SKM-1 (cell line): ENCODE data around the gene GJD2.

ENCODE experiments used
- DNase-seq: peaks from one replicate; lab custom pipeline; 2025; ENCODE audit not compliant: unreplicated experiment; lab: John Stamatoyannopoulos, UW

Gene GJD2

DNA sequence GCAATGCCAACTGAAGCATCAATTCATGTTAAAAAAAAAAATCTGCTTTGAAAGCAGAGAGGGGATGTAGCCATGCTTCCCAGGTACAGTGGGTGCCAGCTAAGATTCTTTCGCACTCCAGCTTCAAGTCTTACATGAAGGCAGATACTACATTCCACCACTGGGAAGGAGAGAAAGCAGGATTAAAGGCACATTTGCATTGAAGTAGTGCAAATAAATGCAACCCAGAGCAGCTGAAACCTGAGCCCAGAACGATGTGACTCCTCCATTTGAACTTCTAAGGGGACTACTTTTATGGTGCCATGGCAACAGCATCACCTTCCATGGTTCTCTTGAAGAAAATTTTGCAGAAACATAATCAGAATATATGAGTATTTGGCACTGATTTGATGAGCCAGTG lies 19.1 kb upstream of the GJD2 start:
- no peak for DNase-seq

DNA sequence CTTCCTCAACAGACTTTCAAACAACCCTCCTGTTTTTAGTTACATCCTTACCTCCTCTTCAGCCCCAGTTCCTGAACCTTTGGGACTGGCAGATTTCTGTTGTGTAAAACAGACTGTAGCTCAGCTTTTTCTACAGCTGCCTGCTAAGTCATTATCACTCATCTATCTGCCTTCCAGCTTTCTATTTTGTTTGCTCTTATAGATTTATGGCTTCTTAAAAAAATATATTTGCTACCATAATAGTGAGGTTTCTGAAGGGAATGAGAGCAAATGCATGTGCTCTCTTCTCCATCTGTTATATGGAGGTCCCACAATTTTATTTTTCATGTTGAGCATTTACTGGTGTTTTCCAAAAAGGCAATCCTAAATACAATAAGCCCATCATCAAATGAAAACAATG lies 18.2 kb upstream of the GJD2 start:
- no peak for DNase-seq

DNA sequence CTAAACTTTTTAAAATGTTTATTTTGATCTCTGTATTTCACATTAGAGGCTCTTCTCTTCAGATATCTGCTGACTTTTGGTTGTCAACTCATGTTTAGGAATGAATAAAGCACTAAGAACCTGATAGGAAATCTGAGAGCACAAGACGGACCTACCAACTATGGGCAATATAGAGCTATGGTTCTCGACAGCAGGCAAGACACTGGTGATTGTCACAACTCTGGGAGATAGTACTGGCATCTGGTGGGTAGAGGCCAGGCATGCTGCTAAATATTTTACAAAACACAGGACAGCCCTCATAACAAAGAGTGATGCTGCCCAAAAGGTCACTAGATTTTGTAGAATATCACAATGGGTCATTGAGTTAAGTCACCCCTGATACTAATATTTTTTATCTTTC lies 17.5 kb upstream of the GJD2 start:
- no peak for DNase-seq

- no peak for DNase-seq
Measured at GRCh38 chr15:34769711-34770110, 14.9 kb upstream of the GJD2 start.

DNA sequence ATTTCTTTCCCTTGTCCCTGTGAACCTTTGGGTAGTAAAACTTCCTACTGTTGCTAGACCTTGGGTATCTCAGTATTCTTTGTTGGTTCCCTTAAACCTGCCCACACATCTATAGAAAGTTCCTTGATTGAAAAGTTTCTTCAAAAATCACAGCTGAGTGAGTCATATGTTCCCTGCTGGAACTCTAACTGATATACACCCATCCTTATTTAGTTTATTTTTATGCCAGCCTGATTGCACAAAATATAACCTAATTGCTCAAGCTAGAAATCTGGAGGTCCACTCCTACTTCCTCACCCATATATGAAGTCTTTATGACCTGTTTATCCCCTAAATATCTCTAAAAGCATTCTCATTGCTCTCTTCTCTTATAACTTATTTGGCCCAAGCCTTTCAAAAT lies 13.7 kb upstream of the GJD2 start:
- no peak for DNase-seq

- no peak for DNase-seq
Measured at GRCh38 chr15:34765741-34766140, 10.9 kb upstream of the GJD2 start.

DNA sequence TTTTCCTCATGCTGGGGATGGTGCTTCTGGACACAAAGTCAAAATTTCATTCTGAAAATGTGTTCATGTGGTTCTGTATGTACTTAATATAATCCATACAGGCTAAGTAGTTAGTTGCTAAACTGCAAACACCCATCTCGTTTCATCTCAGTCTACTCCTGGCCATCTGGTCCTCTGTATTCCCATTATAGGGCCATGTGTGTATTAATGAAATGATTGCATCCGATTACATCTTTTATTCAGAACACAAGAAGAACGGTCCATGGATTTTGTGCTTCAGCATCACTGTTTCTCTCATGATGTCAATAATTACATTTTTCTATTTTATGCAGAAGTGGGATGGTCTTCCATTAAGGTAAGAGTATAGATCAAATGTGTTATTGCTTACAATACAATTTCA lies 6.1 kb upstream of the GJD2 start:
- DNase-seq = no peak

DNA sequence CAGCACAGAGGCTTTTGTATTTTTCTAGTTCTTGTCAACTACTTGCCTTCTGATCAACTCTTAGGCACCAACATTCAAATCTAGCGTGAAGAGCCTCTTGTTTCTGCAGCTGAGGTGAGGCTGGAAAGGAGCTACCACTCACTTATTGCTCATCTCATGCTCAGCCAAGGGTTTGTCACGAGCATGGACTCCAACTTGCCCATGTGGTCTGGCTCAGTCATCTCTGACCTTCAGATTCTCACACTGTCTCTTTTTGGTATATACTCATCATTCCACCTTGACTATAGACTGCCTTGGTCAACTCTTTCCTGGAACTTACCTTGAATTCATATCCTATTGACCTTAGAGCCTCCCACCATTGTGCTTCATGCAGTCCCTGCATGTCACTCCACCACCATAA lies 5.2 kb upstream of the GJD2 start:
- DNase-seq = no peak

DNA sequence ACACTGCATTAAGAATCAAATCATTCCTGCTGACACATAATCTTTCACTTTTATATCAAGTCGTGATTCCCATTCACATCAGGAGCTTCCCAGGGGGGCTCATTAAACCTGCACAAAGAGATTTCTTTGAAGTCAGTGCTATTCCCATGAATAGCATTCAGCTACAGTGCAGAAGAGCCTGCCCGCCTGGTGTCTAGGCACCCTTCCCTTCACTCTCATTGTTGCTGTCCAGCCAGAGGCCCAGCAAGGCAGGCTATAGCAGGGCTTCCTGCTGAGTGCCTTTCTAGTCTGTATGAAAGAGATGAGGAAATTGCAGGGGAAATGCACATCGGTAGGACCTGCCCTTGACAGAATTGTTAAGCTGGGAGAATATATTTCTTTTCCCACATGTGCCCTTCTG lies 4.5 kb upstream of the GJD2 start:
- no peak for DNase-seq

DNA sequence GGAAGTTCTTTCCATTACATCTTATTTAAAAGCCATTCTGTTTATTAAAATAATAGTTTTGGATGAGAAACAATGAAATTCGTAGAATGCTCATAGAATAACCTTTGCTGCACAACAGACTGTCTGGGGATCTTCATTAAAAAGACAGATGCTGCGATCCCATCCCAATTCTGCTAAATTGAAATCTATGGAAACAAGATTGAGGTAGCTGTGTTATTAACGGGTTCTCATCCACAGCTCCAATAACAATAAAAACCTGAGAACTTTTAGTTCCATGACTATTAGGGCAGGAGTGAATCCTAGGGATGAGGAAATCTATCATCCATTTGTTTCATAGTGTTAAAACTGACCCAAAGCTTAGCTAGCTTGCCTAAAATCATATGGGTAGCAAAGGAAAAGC lies 2.5 kb upstream of the GJD2 start:
- DNase-seq = no peak

- DNase-seq = no peak
Measured at GRCh38 chr15:34755419-34755773, 598 bp upstream of the GJD2 start.

GRCh38 chr15:34754171-34754601 lies 612 bp downstream of the GJD2 start:
- no peak for DNase-seq

DNA sequence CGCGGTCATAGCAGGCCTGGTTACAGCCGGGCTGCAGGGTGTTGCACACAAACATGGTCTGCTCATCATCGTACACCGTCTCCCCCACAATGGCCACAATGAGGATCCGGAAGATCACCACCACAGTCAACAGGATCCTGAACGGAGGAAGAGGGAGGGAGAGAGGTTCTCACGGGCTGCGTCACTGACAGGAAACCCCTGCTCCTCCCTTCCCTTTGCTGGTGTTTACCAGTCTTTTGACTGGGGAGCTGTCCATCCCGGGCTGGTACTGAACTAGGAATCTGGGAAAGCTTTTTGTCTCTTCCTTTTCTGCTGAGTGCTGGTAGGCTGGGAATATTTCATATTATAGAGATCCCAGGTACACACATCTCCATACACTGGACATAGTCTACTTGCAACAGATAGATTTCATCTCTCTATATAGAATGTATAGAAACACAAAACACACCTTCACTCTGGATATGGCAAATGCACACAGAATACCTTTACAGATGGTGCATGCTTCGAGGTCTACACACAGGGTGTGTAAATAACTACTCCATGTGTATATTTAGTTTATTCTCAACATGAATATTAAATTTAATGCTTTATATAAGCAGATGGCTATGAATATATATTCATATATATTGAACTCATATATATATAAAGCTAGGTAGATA lies 1.4 kb downstream of the GJD2 start:
- DNase-seq = no peak

GRCh38 chr15:34749691-34750090 lies 5.1 kb downstream of the GJD2 start:
- DNase-seq = no peak

- no peak for DNase-seq
Measured at GRCh38 chr15:34739346-34739745, 15.5 kb downstream of the GJD2 start.

- no peak for DNase-seq
Measured at GRCh38 chr15:34738002-34738401, 16.8 kb downstream of the GJD2 start.

- DNase-seq = no peak
Measured at GRCh38 chr15:34737477-34737876, 17.3 kb downstream of the GJD2 start.

GRCh38 chr15:34734303-34734702 lies 20.5 kb downstream of the GJD2 start:
- DNase-seq = no peak

DNA sequence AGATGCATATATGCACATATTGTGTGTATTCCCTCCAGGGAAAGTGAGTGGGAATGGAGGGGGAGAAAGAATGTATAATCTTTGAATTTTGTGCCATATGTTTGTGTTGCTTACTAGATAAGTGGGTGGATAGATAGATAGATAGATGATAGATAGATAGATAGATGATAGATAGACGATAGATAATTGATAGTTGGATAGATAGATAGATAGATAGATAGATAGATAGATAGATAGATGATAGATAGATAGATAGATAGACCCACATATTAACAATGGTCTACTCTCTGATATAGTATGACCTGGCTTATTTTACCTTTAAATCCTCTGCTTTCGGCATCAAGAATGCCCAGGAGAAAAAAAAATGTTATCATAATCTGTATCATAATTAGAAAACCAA lies 21.2 kb downstream of the GJD2 start:
- no peak for DNase-seq

DNA sequence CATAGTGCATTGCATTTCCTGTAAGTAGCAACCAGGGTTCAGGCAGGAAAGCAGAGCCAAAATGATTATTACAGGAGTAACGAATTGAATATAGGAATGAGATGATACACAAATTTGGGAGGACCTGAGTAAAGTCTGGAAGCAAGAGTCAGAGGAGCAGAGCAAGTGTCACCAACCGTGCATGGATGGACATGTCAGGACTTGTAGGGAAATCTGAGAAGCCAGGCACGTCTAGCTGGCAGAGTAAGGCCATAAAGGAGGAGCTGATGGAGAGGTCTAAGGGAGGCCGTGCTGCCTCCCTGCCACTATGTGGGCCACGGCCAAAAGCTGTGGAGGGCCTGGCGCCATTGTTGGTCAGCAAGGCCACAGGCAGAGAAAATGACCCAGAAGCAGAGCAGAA lies 22.4 kb downstream of the GJD2 start:
- DNase-seq = no peak

- DNase-seq = no peak
Measured at GRCh38 chr15:34730701-34731100, 24.1 kb downstream of the GJD2 start.

DNA sequence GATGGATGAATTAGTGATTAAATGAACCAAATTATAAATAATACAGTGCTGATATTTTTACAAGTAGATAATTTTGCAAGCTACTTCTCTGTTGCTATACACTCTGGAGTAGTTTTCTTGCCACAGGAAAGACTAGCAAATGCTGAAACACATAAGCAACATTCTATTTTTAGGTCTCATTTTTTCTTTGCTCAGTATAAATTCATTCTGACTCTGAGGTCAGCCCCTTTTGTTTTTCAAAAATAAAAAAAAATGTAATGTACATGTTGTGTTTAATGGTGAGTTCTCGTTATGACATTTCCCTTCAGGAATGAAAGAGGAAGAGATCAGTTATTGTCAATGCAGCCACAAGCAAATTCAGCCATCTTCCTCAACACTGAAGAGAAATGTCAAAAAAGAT lies 24.9 kb downstream of the GJD2 start:
- DNase-seq = no peak

GRCh38 chr15:34729056-34729455 lies 25.7 kb downstream of the GJD2 start:
- DNase-seq = no peak
